DLD1 (cell line): ENCODE results near the gene ARSI.
"Not testable (repeated sequence)": the region's sequence is repeated elsewhere in the genome, so short reads cannot be mapped to it uniquely, and the experiment has no call there.

ENCODE experiments used
- in situ Hi-C: cut with HindIII; loops from 2 replicates; pipeline ENCODE4 v1.10.0; 2017; ENCODE audit warnings: low sequenced_read_pairs

The ARSI gene

DNA sequence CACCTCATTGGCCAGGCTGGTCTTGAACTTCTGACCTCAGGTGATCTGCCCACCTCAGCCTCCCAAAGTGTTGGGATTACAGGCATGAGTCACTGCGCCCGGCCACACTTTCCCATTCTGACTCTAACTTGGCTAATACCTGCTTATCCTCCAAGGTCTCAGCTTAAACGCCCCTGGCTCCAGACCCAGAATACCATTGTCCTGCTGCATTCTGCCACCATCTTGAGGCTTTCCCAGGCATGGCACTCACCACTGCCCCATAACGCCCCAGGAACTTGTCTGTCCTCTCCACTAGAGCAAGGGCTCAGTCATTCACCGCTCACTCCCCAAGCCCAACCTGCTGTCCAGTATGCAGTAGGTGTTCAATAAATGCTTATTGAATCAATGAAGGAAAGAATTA lies 53.0 kb downstream of the ARSI start:
- in situ Hi-C loops: no loop called here

DNA sequence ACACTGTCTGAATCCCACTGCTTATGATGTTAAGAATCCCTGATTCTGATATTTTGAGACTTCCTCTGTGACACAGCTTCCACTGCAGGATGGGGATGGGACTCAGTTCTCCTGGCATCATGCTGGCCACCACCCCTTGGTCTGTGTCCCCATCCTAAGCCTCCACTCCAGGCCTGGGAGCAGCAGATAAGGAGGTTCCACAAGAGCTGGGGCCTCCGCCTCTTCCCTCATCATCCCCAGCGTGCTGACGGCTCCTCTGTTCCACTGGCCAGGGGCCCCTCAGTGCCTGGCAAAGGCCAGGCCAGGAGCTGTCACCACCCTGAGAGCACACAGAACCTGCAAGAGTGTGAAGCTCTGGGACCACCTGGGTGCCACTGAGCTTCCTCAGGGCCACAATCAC lies 53.8 kb downstream of the ARSI start:
- in situ Hi-C loops: no loop called here

DNA sequence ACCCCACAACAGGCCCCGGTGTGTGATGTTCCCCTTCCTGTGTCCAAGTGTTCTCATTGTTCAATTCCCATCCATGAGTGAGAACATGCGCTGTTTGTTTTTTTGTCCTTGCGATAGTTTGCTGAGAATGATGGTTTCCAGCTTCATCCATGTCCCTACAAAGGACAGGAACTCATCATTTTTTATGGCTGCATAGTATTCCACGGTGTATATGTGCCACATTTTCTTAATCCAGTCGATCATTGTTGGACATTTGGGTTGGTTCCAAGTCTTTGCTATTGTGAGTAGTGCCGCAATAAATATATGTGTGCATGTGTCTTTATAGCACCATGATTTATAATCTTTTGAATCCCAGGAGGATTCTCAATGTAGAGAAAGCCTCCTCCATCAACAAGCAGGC lies 54.2 kb downstream of the ARSI start:
- in situ Hi-C loops: not testable (repeated sequence)

- in situ Hi-C loops: no loop called here
These were observed 55.0 kb downstream of the ARSI start for GRCh38 chr5:150247726-150248125.

GRCh38 chr5:150246835-150247234 lies 55.9 kb downstream of the ARSI start:
- in situ Hi-C loops: no loop called here

DNA sequence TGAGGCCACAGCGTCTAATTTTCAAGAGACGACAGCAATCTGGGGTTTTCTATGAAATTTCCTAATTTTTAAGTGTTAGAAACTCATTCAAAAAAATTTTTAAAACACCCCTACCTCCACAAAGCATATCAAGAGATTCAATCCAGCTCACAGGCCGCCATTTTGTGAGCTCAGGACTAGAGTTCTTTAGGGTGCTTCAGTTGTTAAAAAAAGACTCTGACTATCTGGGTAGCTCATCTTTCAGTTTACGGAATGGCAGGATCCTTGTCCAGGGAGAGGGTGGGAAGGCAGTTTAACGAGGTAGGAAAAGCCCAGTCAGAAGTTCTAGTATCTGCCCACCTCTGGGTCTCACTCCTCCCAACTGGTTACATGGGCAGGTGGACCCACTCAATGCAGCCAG lies 56.3 kb downstream of the ARSI start:
- in situ Hi-C loops: no loop called here
